HepG2 (cell line): ENCODE data around the gene CIBAR2. TPM values are rescaled to one million over a fixed set of nuclear protein-coding genes. Genes with fewer than 3 reads are reported as not detected.

Source experiments
- AHR ChIP-seq: IDR thresholded peaks from 2 replicates; pipeline ENCODE4 v1.6.1; 2018; ENCODE audit warnings: missing genetic modification reagents, missing compliant biosample characterization
- CBX2 ChIP-seq, 2 experiments: fragments of 200-600 bp in 1 of 2; sonication (generic); formaldehyde crosslinking in 1 of 2; IDR thresholded peaks; 2 replicates each; pipeline versions ENCODE4 v1.7.0 to v1.8.1; 2018 to 2022; ENCODE audit warnings: low read depth in 2 of 2, low read length in 1 of 2, mild to moderate bottlenecking in 1 of 2, missing genetic modification reagents in 1 of 2
- CENPT ChIP-seq: sonication (generic); formaldehyde crosslinking; IDR thresholded peaks from 2 replicates; pipeline ENCODE4 v1.8.0; 2022; ENCODE audit warnings: low read depth, mild to moderate bottlenecking, moderate library complexity, missing genetic modification reagents
- CENPX ChIP-seq: sonication (generic); formaldehyde crosslinking; IDR thresholded peaks from 2 replicates; pipeline ENCODE4 v1.9.0; 2021; ENCODE audit warnings: mild to moderate bottlenecking, missing genetic modification reagents, moderate library complexity
- NCOR1 ChIP-seq: fragments of 200-600 bp; sonication (generic); IDR thresholded peaks from 2 replicates; pipeline ENCODE4 v1.7.0; 2017; ENCODE audit warnings: antibody characterized with exemption, low read length, borderline replicate concordance
- PRMT3 ChIP-seq: sonication (generic); formaldehyde crosslinking; IDR thresholded peaks from 2 replicates; pipeline ENCODE4 v1.8.1; 2022; ENCODE audit warnings: low read depth, mild to moderate bottlenecking, moderate library complexity, missing genetic modification reagents, borderline replicate concordance
- SCMH1 ChIP-seq: sonication (generic); formaldehyde crosslinking; IDR thresholded peaks from 2 replicates; pipeline ENCODE4 v1.9.0; 2021; ENCODE audit warnings: missing genetic modification reagents, mild to moderate bottlenecking, borderline replicate concordance
- SETDB1 ChIP-seq: sonication (generic); formaldehyde crosslinking; IDR thresholded peaks from 2 replicates; pipeline ENCODE4 v1.5.1; 2020; ENCODE audit warnings: missing genetic modification reagents, mild to moderate bottlenecking, borderline replicate concordance
- SP2 ChIP-seq: sonication (generic); formaldehyde crosslinking; IDR thresholded peaks from 2 replicates; pipeline ENCODE4 v1.5.1; 2020; ENCODE audit warnings: mild to moderate bottlenecking, missing genetic modification reagents
- TRAFD1 ChIP-seq: sonication (generic); formaldehyde crosslinking; IDR thresholded peaks from 2 replicates; pipeline ENCODE4 v1.5.1; 2020; ENCODE audit warnings: missing genetic modification reagents, mild to moderate bottlenecking, borderline replicate concordance
- TSC22D2 ChIP-seq: sonication (generic); formaldehyde crosslinking; IDR thresholded peaks from 2 replicates; pipeline ENCODE4 v1.5.1; 2020; ENCODE audit warnings: missing genetic modification reagents, mild to moderate bottlenecking, borderline replicate concordance
- ZNF225 ChIP-seq: sonication (generic); formaldehyde crosslinking; IDR thresholded peaks from 2 replicates; pipeline ENCODE4 v1.4.0; 2020; ENCODE audit warnings: mild to moderate bottlenecking, missing genetic modification reagents
- ZNF44 ChIP-seq: sonication (generic); formaldehyde crosslinking; IDR thresholded peaks from 2 replicates; pipeline ENCODE4 v1.5.1; 2020; ENCODE audit warnings: mild to moderate bottlenecking, missing genetic modification reagents
- ZNF547 ChIP-seq: sonication (generic); formaldehyde crosslinking; IDR thresholded peaks from 2 replicates; pipeline ENCODE4 v1.5.1; 2020; ENCODE audit warnings: mild to moderate bottlenecking, missing genetic modification reagents
- polyA plus RNA-seq, 8 experiments: library from polyadenylated mRNA; depleted of rRNA in 3 of 8; stranded (reverse) in 7 of 8; unstranded in 1 of 8; fragments of >200 nt; fragmentation: Illumina TruSeq in 4 of 8; extraction: Trizol in 4 of 8; gene quantifications; 2 replicates each; pipeline versions ENCODE4 v1.2.1 to v1.2.3, GENCODE V29; 2011 to 2016; ENCODE audit warnings: low read depth in 4 of 8, missing spikeins in 1 of 8, mixed read lengths in 1 of 8; ENCODE audit not compliant: insufficient read depth in 1 of 8
- total RNA-seq, 5 experiments: library from RNA; depleted of rRNA; stranded (reverse); fragments of >200 nt; fragmentation: Illumina TruSeq; extraction: Trizol; gene quantifications; 2 replicates each; pipeline ENCODE4 v1.2.3, GENCODE V29; 2016; ENCODE audit warnings: low read depth in 1 of 5
- TF ChIP-seq, protein P1 (sequence below), 2 experiments: IDR thresholded peaks; 2 replicates each; pipeline ENCODE4 v1.6.1; 2011 to 2012; ENCODE audit warnings: low read length in 2 of 2, borderline replicate concordance in 1 of 2, low read depth in 1 of 2, mild to moderate bottlenecking in 1 of 2, moderate library complexity in 1 of 2
- TF ChIP-seq, protein P2 (sequence below): sonication (generic); formaldehyde crosslinking; IDR thresholded peaks from 2 replicates; pipeline ENCODE4 v1.4.0; 2020; ENCODE audit warnings: missing genetic modification reagents
- TF ChIP-seq, protein P3 (sequence below): sonication (generic); formaldehyde crosslinking; IDR thresholded peaks from 2 replicates; pipeline ENCODE4 v1.4.0; 2020; ENCODE audit warnings: missing genetic modification reagents
- TF ChIP-seq, protein P4 (sequence below): sonication (generic); formaldehyde crosslinking; IDR thresholded peaks from 2 replicates; pipeline ENCODE4 v1.4.0; 2020; ENCODE audit warnings: missing genetic modification reagents

CIBAR2 gene
- total and polyA plus RNA-seq, 2 of the 13 experiments (the other 11 are each of a cell fraction or from before 2014, with no cell fraction given) = not detected

GRCh38 chr16:85157813-85158742, 45.8 kb upstream of the CIBAR2 start (continued):
- TF ChIP-seq, protein P1, sequence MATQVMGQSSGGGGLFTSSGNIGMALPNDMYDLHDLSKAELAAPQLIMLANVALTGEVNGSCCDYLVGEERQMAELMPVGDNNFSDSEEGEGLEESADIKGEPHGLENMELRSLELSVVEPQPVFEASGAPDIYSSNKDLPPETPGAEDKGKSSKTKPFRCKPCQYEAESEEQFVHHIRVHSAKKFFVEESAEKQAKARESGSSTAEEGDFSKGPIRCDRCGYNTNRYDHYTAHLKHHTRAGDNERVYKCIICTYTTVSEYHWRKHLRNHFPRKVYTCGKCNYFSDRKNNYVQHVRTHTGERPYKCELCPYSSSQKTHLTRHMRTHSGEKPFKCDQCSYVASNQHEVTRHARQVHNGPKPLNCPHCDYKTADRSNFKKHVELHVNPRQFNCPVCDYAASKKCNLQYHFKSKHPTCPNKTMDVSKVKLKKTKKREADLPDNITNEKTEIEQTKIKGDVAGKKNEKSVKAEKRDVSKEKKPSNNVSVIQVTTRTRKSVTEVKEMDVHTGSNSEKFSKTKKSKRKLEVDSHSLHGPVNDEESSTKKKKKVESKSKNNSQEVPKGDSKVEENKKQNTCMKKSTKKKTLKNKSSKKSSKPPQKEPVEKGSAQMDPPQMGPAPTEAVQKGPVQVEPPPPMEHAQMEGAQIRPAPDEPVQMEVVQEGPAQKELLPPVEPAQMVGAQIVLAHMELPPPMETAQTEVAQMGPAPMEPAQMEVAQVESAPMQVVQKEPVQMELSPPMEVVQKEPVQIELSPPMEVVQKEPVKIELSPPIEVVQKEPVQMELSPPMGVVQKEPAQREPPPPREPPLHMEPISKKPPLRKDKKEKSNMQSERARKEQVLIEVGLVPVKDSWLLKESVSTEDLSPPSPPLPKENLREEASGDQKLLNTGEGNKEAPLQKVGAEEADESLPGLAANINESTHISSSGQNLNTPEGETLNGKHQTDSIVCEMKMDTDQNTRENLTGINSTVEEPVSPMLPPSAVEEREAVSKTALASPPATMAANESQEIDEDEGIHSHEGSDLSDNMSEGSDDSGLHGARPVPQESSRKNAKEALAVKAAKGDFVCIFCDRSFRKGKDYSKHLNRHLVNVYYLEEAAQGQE (IDR thresholded peaks at IDR 0.05; ENCODE audit: borderline replicate concordance in 1 of 2, low read depth in 1 of 2, low read length in 2 of 2) = peak in 1 of 2 experiments; percentile 48; a peak in 1 of 4 replicates
- TF ChIP-seq CBX2 (IDR thresholded peaks at IDR 0.05; ENCODE audit: low read depth, low read length) = no peak
- TF ChIP-seq CBX2 (CRISPR knock-in tag; IDR thresholded peaks at IDR 0.05; ENCODE audit: low read depth) = no peak
- no peak for TF ChIP-seq CENPT (CRISPR knock-in tag)
- no peak for TF ChIP-seq SP2 (CRISPR knock-in tag)
- TF ChIP-seq ZNF44 (CRISPR knock-in tag) = no peak
- no peak for TF ChIP-seq CENPX (CRISPR knock-in tag)
- no peak for TF ChIP-seq TSC22D2
- TF ChIP-seq, protein P2, sequence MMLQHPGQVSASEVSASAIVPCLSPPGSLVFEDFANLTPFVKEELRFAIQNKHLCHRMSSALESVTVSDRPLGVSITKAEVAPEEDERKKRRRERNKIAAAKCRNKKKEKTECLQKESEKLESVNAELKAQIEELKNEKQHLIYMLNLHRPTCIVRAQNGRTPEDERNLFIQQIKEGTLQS = no peak; the same call in 1 of the 2 replicates
- TF ChIP-seq SETDB1 = no peak
- no peak for TF ChIP-seq PRMT3
- TF ChIP-seq TRAFD1 (CRISPR knock-in tag) = peak; percentile 57; the same call in 1 of the 2 replicates
- no peak for TF ChIP-seq NCOR1
- peak; percentile 37; the same call in 1 of the 2 replicates for TF ChIP-seq AHR (CRISPR knock-in tag)
- TF ChIP-seq, protein P3, sequence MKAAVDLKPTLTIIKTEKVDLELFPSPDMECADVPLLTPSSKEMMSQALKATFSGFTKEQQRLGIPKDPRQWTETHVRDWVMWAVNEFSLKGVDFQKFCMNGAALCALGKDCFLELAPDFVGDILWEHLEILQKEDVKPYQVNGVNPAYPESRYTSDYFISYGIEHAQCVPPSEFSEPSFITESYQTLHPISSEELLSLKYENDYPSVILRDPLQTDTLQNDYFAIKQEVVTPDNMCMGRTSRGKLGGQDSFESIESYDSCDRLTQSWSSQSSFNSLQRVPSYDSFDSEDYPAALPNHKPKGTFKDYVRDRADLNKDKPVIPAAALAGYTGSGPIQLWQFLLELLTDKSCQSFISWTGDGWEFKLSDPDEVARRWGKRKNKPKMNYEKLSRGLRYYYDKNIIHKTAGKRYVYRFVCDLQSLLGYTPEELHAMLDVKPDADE (CRISPR knock-in tag) = no peak
- no peak for TF ChIP-seq ZNF547
- TF ChIP-seq, protein P4, sequence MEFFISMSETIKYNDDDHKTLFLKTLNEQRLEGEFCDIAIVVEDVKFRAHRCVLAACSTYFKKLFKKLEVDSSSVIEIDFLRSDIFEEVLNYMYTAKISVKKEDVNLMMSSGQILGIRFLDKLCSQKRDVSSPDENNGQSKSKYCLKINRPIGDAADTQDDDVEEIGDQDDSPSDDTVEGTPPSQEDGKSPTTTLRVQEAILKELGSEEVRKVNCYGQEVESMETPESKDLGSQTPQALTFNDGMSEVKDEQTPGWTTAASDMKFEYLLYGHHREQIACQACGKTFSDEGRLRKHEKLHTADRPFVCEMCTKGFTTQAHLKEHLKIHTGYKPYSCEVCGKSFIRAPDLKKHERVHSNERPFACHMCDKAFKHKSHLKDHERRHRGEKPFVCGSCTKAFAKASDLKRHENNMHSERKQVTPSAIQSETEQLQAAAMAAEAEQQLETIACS (CRISPR knock-in tag) = no peak
- TF ChIP-seq ZNF225 (CRISPR knock-in tag) = no peak; the same call in 1 of the 2 replicates
- TF ChIP-seq SCMH1 = no peak
